Adipocyte (in vitro differentiated cells): ENCODE measurements around the gene CAMK2N1.

Experiments
- DNase-seq: peaks from one replicate; pipeline ENCODE4 v3.0.0-alpha.2; 2015; ENCODE audit warnings: low read depth
- H3K27me3 ChIP-seq: replicated peaks from 2 replicates; pipeline ENCODE4 v1.7.0; 2013; ENCODE audit warnings: mild to moderate bottlenecking, low read length, moderate library complexity; ENCODE audit not compliant: control insufficient read depth, insufficient read depth
- H3K36me3 ChIP-seq: 2 replicates; pipeline ENCODE4 v1.7.0; 2013; ENCODE audit warnings: low read length, mild to moderate bottlenecking, moderate library complexity; ENCODE audit not compliant: control insufficient read depth, insufficient read depth, severe bottlenecking
- H3K4me1 ChIP-seq: 2 replicates; pipeline ENCODE4 v1.7.0; 2013; ENCODE audit warnings: mild to moderate bottlenecking, low read length, moderate library complexity; ENCODE audit not compliant: control insufficient read depth, insufficient read depth
- H3K4me3 ChIP-seq: 2 replicates; pipeline ENCODE4 v1.7.0; 2013; ENCODE audit warnings: mild to moderate bottlenecking, low read length, moderate library complexity
- H3K9ac ChIP-seq: 2 replicates; pipeline ENCODE4 v1.7.0; 2013; ENCODE audit warnings: mild to moderate bottlenecking, low read length, moderate library complexity
- H3K9me3 ChIP-seq: 2 replicates; pipeline ENCODE4 v1.7.0; 2013; ENCODE audit warnings: mild to moderate bottlenecking, low read length, moderate library complexity; ENCODE audit not compliant: control insufficient read depth

CAMK2N1 gene

GRCh38 chr1:20476265-20477038 is 9.6 kb downstream of the CAMK2N1 start:
- Histone ChIP-seq H3K36me3 (no peaks in the 10 kb centered on the region), H3K4me1 (peaks cover 15% of the 10 kb centered on the region), H3K27me3 (peaks cover 11% of the 10 kb centered on the region), H3K9ac (no peak overlapping the region), H3K4me3 (no peak overlapping the region), H3K9me3 (no peaks in the 10 kb centered on the region)
- DNase-seq: no peak

- Histone ChIP-seq H3K27me3 (peaks cover 11% of the 10 kb centered on the region), H3K9me3 (no peaks in the 10 kb centered on the region), H3K4me3 (no peak overlapping the region), H3K4me1 (peaks cover 13% of the 10 kb centered on the region), H3K9ac (no peak overlapping the region), H3K36me3 (no peaks in the 10 kb centered on the region)
- no peak for DNase-seq
Measured at GRCh38 chr1:20474996-20475395, 11.0 kb downstream of the CAMK2N1 start.

- no peaks in the 10 kb centered on the region for H3K36me3 ChIP-seq
- DNase-seq: no peak
- no peak overlapping the region for H3K4me3 ChIP-seq
- no peaks in the 10 kb centered on the region for H3K9me3 ChIP-seq
- peaks cover 11% of the 10 kb centered on the region for H3K27me3 ChIP-seq
- peaks cover 13% of the 10 kb centered on the region for H3K4me1 ChIP-seq
- no peak overlapping the region for H3K9ac ChIP-seq
Measured at GRCh38 chr1:20474333-20474975, 11.6 kb downstream of the CAMK2N1 start.

GRCh38 chr1:20473894-20474293 is 12.1 kb downstream of the CAMK2N1 start:
- Histone ChIP-seq H3K36me3 (no peaks in the 10 kb centered on the region), H3K4me1 (peaks cover 13% of the 10 kb centered on the region), H3K4me3 (no peak overlapping the region), H3K27me3 (peaks cover 11% of the 10 kb centered on the region), H3K9ac (no peak overlapping the region), H3K9me3 (no peaks in the 10 kb centered on the region)
- DNase-seq: no peak

GRCh38 chr1:20472860-20473711 is 12.9 kb downstream of the CAMK2N1 start:
- peak; percentile 57 for DNase-seq
- Histone ChIP-seq H3K36me3 (no peaks in the 10 kb centered on the region), H3K27me3 (peaks cover 11% of the 10 kb centered on the region), H3K4me1 (peaks cover 13% of the 10 kb centered on the region), H3K9me3 (no peaks in the 10 kb centered on the region), H3K9ac (no peak overlapping the region), H3K4me3 (no peak overlapping the region)

GRCh38 chr1:20472121-20472520 is 13.9 kb downstream of the CAMK2N1 start:
- Histone ChIP-seq H3K4me1 (peaks cover 13% of the 10 kb centered on the region), H3K36me3 (no peaks in the 10 kb centered on the region), H3K27me3 (peaks cover 13% of the 10 kb centered on the region), H3K4me3 (no peak overlapping the region), H3K9me3 (no peaks in the 10 kb centered on the region), H3K9ac (no peak overlapping the region)
- DNase-seq: no peak

- Histone ChIP-seq H3K27me3 (peaks cover 11% of the 10 kb centered on the region), H3K36me3 (no peaks in the 10 kb centered on the region), H3K4me3 (no peak overlapping the region), H3K4me1 (peaks cover 13% of the 10 kb centered on the region), H3K9ac (no peak overlapping the region), H3K9me3 (no peaks in the 10 kb centered on the region)
- DNase-seq: no peak
Measured at GRCh38 chr1:20470194-20470593, 15.8 kb downstream of the CAMK2N1 start.

GRCh38 chr1:20469406-20470076 is 16.5 kb downstream of the CAMK2N1 start:
- Histone ChIP-seq H3K27me3 (peaks cover 11% of the 10 kb centered on the region), H3K9me3 (no peaks in the 10 kb centered on the region)
- no peak for DNase-seq

GRCh38 chr1:20466273-20466672 is 19.7 kb downstream of the CAMK2N1 start:
- Histone ChIP-seq H3K4me3 (no peak overlapping the region), H3K36me3 (no peaks in the 10 kb centered on the region), H3K9ac (no peak overlapping the region), H3K27me3 (peaks cover 16% of the 10 kb centered on the region), H3K9me3 (peaks cover 4% of the 10 kb centered on the region), H3K4me1 (peaks cover 9% of the 10 kb centered on the region)
- no peak for DNase-seq

More at GRCh38 chr1:20469406-20470076, 16.5 kb downstream of the CAMK2N1 start:
- Histone ChIP-seq H3K4me3 (no peak overlapping the region), H3K36me3 (no peaks in the 10 kb centered on the region), H3K9ac (no peak overlapping the region), H3K4me1 (peaks cover 14% of the 10 kb centered on the region)

GRCh38 chr1:20465187-20465586 is 20.8 kb downstream of the CAMK2N1 start:
- Histone ChIP-seq H3K9me3 (peaks cover 4% of the 10 kb centered on the region), H3K4me3 (no peak overlapping the region), H3K27me3 (peaks cover 17% of the 10 kb centered on the region), H3K36me3 (no peaks in the 10 kb centered on the region), H3K4me1 (peaks cover 9% of the 10 kb centered on the region), H3K9ac (no peak overlapping the region)
- no peak for DNase-seq
